OCI-M2 (cell line): ENCODE measurements around the gene SNTG2.

Experiments used
- DNase-seq: peaks from one replicate; lab custom pipeline; 2025; ENCODE audit not compliant: unreplicated experiment; lab: John Stamatoyannopoulos, UW

The SNTG2 gene

GRCh38 chr2:1230155-1230893 is 279.7 kb downstream of the SNTG2 start:
- DNase-seq = no peak

- DNase-seq = no peak
Observed at GRCh38 chr2:1231466-1232063, 280.9 kb downstream of the SNTG2 start.

GRCh38 chr2:1233281-1233680 is 282.6 kb downstream of the SNTG2 start:
- DNase-seq = no peak

- DNase-seq = no peak
Observed at GRCh38 chr2:1234731-1235308, 284.2 kb downstream of the SNTG2 start.

- DNase-seq = no peak
Observed at GRCh38 chr2:1235806-1236205, 285.2 kb downstream of the SNTG2 start.

GRCh38 chr2:1236606-1237005 is 286.0 kb downstream of the SNTG2 start:
- DNase-seq = no peak

GRCh38 chr2:1237783-1238182 is 287.1 kb downstream of the SNTG2 start:
- no peak for DNase-seq

GRCh38 chr2:1238598-1239138 is 288.0 kb downstream of the SNTG2 start:
- no peak for DNase-seq

- DNase-seq = no peak
Observed at GRCh38 chr2:1245193-1245592, 294.5 kb downstream of the SNTG2 start.

GRCh38 chr2:1246239-1246638 is 295.6 kb downstream of the SNTG2 start:
- no peak for DNase-seq

- DNase-seq = no peak
Observed at GRCh38 chr2:1246991-1247390, 296.3 kb downstream of the SNTG2 start.

- no peak for DNase-seq
Observed at GRCh38 chr2:1248187-1248586, 297.5 kb downstream of the SNTG2 start.

GRCh38 chr2:1249897-1250687 is 299.4 kb downstream of the SNTG2 start:
- no peak for DNase-seq

- DNase-seq = no peak
Observed at GRCh38 chr2:1251520-1251919, 300.9 kb downstream of the SNTG2 start.

- DNase-seq = no peak
Observed at GRCh38 chr2:1253629-1254028, 303.0 kb downstream of the SNTG2 start.

- DNase-seq = no peak
Observed at GRCh38 chr2:1254662-1255343, 304.2 kb downstream of the SNTG2 start.

GRCh38 chr2:1256632-1257324 is 306.1 kb downstream of the SNTG2 start:
- no peak for DNase-seq

GRCh38 chr2:1257334-1257733 is 306.7 kb downstream of the SNTG2 start:
- DNase-seq = no peak

GRCh38 chr2:1259746-1260145 is 309.1 kb downstream of the SNTG2 start:
- no peak for DNase-seq

- DNase-seq = no peak
Observed at GRCh38 chr2:1262609-1263008, 312.0 kb downstream of the SNTG2 start.
